HL-60 (cell line): ENCODE data around the gene RUNX2.
A peak's percentile ranks its signal among the peaks of the same experiment; 100 is the strongest.

ENCODE experiments used
- DNase-seq, 2 experiments: peaks; one replicate each; pipeline ENCODE4 v3.0.0-alpha.2; 2010 to 2020; ENCODE audit warnings: low read depth in 1 of 2, low spot score in 1 of 2
- H3K27ac ChIP-seq: fragments of 250-450 bp; sonication (Bioruptor Pico); replicated peaks from 2 replicates; pipeline ENCODE4 v1.5.1; 2020; ENCODE audit warnings: mild to moderate bottlenecking, moderate library complexity
- H3K27me3 ChIP-seq: fragments of 250-450 bp; sonication (Bioruptor Pico); 2 replicates; pipeline ENCODE4 v1.5.1; 2021; ENCODE audit warnings: mild to moderate bottlenecking, moderate library complexity; ENCODE audit not compliant: insufficient read depth, poor library complexity, severe bottlenecking
- H3K4me3 ChIP-seq: replicated peaks from 2 replicates; pipeline ENCODE4 v1.5.1; 2011; ENCODE audit warnings: mild to moderate bottlenecking, control low read depth, low read length; ENCODE audit not compliant: insufficient read depth
- GABPA ChIP-seq: IDR thresholded peaks from 2 replicates; pipeline ENCODE4 v1.6.1; 2012; ENCODE audit warnings: low read depth
- POLR2AphosphoS5 ChIP-seq: IDR thresholded peaks from 2 replicates; pipeline ENCODE4 v1.6.1; 2012; ENCODE audit warnings: low read depth
- SPI1 ChIP-seq: IDR thresholded peaks from 2 replicates; pipeline ENCODE4 v1.6.1; 2012; ENCODE audit warnings: low read depth, mild to moderate bottlenecking, borderline replicate concordance
- TF ChIP-seq, protein P1 (sequence below): IDR thresholded peaks from 2 replicates; pipeline ENCODE4 v1.6.1; 2012; ENCODE audit warnings: low read depth; ENCODE audit not compliant: insufficient replicate concordance
- TF ChIP-seq, protein P2 (sequence below): IDR thresholded peaks from one replicate; pipeline ENCODE4 v1.5.1; 2011; ENCODE audit warnings: low read length, control low read depth, inconsistent platforms; ENCODE audit not compliant: insufficient read depth

Gene RUNX2

GRCh38 chr6:45421709-45422502, 93.8 kb downstream of the RUNX2 start:
- peak; percentile 64 to 70 for DNase-seq
- Histone ChIP-seq H3K4me3 (peak overlapping the region; percentile 89), H3K27ac (peak overlapping the region; percentile 96), H3K27me3 (no peaks in the 10 kb centered on the region)
- TF ChIP-seq, protein P1, sequence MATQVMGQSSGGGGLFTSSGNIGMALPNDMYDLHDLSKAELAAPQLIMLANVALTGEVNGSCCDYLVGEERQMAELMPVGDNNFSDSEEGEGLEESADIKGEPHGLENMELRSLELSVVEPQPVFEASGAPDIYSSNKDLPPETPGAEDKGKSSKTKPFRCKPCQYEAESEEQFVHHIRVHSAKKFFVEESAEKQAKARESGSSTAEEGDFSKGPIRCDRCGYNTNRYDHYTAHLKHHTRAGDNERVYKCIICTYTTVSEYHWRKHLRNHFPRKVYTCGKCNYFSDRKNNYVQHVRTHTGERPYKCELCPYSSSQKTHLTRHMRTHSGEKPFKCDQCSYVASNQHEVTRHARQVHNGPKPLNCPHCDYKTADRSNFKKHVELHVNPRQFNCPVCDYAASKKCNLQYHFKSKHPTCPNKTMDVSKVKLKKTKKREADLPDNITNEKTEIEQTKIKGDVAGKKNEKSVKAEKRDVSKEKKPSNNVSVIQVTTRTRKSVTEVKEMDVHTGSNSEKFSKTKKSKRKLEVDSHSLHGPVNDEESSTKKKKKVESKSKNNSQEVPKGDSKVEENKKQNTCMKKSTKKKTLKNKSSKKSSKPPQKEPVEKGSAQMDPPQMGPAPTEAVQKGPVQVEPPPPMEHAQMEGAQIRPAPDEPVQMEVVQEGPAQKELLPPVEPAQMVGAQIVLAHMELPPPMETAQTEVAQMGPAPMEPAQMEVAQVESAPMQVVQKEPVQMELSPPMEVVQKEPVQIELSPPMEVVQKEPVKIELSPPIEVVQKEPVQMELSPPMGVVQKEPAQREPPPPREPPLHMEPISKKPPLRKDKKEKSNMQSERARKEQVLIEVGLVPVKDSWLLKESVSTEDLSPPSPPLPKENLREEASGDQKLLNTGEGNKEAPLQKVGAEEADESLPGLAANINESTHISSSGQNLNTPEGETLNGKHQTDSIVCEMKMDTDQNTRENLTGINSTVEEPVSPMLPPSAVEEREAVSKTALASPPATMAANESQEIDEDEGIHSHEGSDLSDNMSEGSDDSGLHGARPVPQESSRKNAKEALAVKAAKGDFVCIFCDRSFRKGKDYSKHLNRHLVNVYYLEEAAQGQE, result no peak
- TF ChIP-seq POLR2AphosphoS5, result no peak
- TF ChIP-seq GABPA, result no peak
- TF ChIP-seq, protein P2, sequence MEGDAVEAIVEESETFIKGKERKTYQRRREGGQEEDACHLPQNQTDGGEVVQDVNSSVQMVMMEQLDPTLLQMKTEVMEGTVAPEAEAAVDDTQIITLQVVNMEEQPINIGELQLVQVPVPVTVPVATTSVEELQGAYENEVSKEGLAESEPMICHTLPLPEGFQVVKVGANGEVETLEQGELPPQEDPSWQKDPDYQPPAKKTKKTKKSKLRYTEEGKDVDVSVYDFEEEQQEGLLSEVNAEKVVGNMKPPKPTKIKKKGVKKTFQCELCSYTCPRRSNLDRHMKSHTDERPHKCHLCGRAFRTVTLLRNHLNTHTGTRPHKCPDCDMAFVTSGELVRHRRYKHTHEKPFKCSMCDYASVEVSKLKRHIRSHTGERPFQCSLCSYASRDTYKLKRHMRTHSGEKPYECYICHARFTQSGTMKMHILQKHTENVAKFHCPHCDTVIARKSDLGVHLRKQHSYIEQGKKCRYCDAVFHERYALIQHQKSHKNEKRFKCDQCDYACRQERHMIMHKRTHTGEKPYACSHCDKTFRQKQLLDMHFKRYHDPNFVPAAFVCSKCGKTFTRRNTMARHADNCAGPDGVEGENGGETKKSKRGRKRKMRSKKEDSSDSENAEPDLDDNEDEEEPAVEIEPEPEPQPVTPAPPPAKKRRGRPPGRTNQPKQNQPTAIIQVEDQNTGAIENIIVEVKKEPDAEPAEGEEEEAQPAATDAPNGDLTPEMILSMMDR, result no peak
- TF ChIP-seq SPI1, result no peak

GRCh38 chr6:45422503-45423110, 94.5 kb downstream of the RUNX2 start:
- peak overlapping the region; percentile 96 for H3K27ac ChIP-seq
- peak in 1 of 2 experiments; percentile 33 for DNase-seq
- H3K4me3 ChIP-seq, result peak overlapping the region; percentile 89
- H3K27me3 ChIP-seq, result no peaks in the 10 kb centered on the region
- TF ChIP-seq GABPA, result no peak
- TF ChIP-seq, protein P1, result no peak
- TF ChIP-seq, protein P2, result no peak
- TF ChIP-seq POLR2AphosphoS5, result 0 out of 2 replicates have a peak, but pooled peaks have one; percentile 28
- no peak for TF ChIP-seq SPI1

GRCh38 chr6:45423111-45423823, 95.1 kb downstream of the RUNX2 start:
- Histone ChIP-seq H3K27me3 (no peaks in the 10 kb centered on the region), H3K27ac (peak overlapping the region; percentile 96), H3K4me3 (peak overlapping the region; percentile 89)
- peak in 1 of 2 experiments; percentile 48 for DNase-seq
- TF ChIP-seq POLR2AphosphoS5, result no peak; the same call in 1 of the 2 replicates
- TF ChIP-seq GABPA, result no peak
- no peak for TF ChIP-seq SPI1
- TF ChIP-seq, protein P1, result no peak
